ENCODE measurements around the gene SNRNP40. TPM values are rescaled to one million over a fixed set of nuclear protein-coding genes. Genes with fewer than 3 reads are reported as not detected.

Gene SNRNP40
- total RNA-seq, 1 experiment from 2014 or later, result 288 TPM

GRCh38 chr1:31272369-31272768, 24.2 kb downstream of the SNRNP40 start:
- Histone ChIP-seq H2AFZ (ENCODE audit: low read length) (no peak overlapping the region), H3K27ac (ENCODE audit: low read length) (no peak overlapping the region), H3K79me2 (ENCODE audit: low read length) (peaks cover 7% of the 10 kb centered on the region; the same call in 1 of the 2 replicates), H3F3A (ENCODE audit: low read length, unreplicated experiment) (no peaks in the 10 kb centered on the region), H3K9ac (ENCODE audit: low read length) (no peak overlapping the region), H3K9me3 (ENCODE audit: low read length) (no peaks in the 10 kb centered on the region), H4K20me1 (ENCODE audit: low read length) (0 out of 2 replicates have a peak, but pooled peaks cover 4% of the 10 kb centered on the region), H3K36me3 (ENCODE audit: low read depth, low read length) (peaks cover 45% of the 10 kb centered on the region), H3K9me2 (replicated peaks; ENCODE audit: low read length) (no peaks in the 10 kb centered on the region), H3K4me1 (ENCODE audit: insufficient read depth, low read length) (no peaks in the 10 kb centered on the region), H3K4me2 (ENCODE audit: low read length) (no peak overlapping the region), H3K27me3 (ENCODE audit: low read length) (no peaks in the 10 kb centered on the region), H3K4me3 (ENCODE audit: low read length) (no peak overlapping the region)
- TF ChIP-seq EZH2 (IDR thresholded peaks at IDR 0.05; ENCODE audit: low read length, unreplicated experiment), result no peak
- TF ChIP-seq, protein P1, sequence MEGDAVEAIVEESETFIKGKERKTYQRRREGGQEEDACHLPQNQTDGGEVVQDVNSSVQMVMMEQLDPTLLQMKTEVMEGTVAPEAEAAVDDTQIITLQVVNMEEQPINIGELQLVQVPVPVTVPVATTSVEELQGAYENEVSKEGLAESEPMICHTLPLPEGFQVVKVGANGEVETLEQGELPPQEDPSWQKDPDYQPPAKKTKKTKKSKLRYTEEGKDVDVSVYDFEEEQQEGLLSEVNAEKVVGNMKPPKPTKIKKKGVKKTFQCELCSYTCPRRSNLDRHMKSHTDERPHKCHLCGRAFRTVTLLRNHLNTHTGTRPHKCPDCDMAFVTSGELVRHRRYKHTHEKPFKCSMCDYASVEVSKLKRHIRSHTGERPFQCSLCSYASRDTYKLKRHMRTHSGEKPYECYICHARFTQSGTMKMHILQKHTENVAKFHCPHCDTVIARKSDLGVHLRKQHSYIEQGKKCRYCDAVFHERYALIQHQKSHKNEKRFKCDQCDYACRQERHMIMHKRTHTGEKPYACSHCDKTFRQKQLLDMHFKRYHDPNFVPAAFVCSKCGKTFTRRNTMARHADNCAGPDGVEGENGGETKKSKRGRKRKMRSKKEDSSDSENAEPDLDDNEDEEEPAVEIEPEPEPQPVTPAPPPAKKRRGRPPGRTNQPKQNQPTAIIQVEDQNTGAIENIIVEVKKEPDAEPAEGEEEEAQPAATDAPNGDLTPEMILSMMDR (conservative IDR thresholded peaks at IDR 0.05; ENCODE audit: low read depth, low read length), result no peak
- ATAC-seq, result no peak
- BruUV-seq (replicated peaks), result no TSS peak
- intact Hi-C loops (cut with micrococcal nuclease), result no loop called here
- no peak for DNase-seq
- ChIA-PET POLR2A (ENCODE audit: unreplicated experiment) (no interaction called here), CTCF (no interaction called here)

DNA sequence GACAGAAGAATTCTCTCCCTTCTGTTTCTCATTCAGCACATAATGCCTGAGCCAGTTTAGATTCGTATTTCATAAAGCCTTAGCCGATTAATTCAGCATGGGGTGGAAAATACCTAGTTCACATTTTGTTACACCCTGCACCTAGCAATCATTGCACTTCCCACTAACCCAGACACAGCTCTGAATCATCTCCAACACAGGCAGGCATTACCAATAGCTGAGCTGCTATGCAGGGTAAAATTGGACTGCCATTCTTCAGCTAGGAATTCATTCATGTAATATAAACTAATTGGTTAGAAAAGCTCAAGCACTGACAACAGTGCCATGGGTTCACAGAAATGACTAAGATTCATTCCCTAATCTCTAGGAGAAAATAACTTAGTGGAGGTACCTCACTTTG, 30.0 kb downstream of the SNRNP40 start:
- no peaks in the 10 kb centered on the region for H4K20me1 ChIP-seq (ENCODE audit: low read length)
- H3K27ac ChIP-seq (ENCODE audit: low read length), result no peak overlapping the region
- no peaks in the 10 kb centered on the region for H3K27me3 ChIP-seq (ENCODE audit: low read length)
- H3K9me3 ChIP-seq (ENCODE audit: low read length), result no peaks in the 10 kb centered on the region
- intact Hi-C loops (cut with micrococcal nuclease), result loop anchor here (10.0 kb wide), 1 partner anchor 68 kb away; no protein-coding TSS in a partner anchor
- no peak overlapping the region for H3K4me3 ChIP-seq (ENCODE audit: low read length)
- CTCF ChIA-PET, result no interaction called here
- ATAC-seq (no peak), DNase-seq (no peak)
- TF ChIP-seq EZH2 (IDR thresholded peaks at IDR 0.05; ENCODE audit: low read length, unreplicated experiment) (no peak), EZH2phosphoT487 (IDR thresholded peaks at IDR 0.05; ENCODE audit: borderline replicate concordance, low read length) (no peak)
- TF ChIP-seq, protein P1 (conservative IDR thresholded peaks at IDR 0.05; ENCODE audit: low read depth, low read length), result no peak
- peaks cover 10% of the 10 kb centered on the region; the same call in 1 of the 2 replicates for H3K4me1 ChIP-seq (ENCODE audit: insufficient read depth, low read length)
- no TSS peak for BruUV-seq (replicated peaks)
- POLR2A ChIA-PET (ENCODE audit: unreplicated experiment), result interaction anchor here (0.7 kb wide), 1 partner anchor 12 kb away, joined by 3 read pairs; no protein-coding TSS in a partner anchor
- peaks cover 53% of the 10 kb centered on the region for H3K36me3 ChIP-seq (ENCODE audit: low read depth, low read length)
- H3K9me2 ChIP-seq (replicated peaks; ENCODE audit: low read length), result no peaks in the 10 kb centered on the region
- H3K79me2 ChIP-seq (ENCODE audit: low read length), result no peaks in the 10 kb centered on the region
- H3F3A ChIP-seq (ENCODE audit: low read length, unreplicated experiment), result no peaks in the 10 kb centered on the region
- no peak overlapping the region for H2AFZ ChIP-seq (ENCODE audit: low read length)
- no peak overlapping the region for H3K4me2 ChIP-seq (ENCODE audit: low read length)
- no peak overlapping the region for H3K9ac ChIP-seq (ENCODE audit: low read length)

DNA sequence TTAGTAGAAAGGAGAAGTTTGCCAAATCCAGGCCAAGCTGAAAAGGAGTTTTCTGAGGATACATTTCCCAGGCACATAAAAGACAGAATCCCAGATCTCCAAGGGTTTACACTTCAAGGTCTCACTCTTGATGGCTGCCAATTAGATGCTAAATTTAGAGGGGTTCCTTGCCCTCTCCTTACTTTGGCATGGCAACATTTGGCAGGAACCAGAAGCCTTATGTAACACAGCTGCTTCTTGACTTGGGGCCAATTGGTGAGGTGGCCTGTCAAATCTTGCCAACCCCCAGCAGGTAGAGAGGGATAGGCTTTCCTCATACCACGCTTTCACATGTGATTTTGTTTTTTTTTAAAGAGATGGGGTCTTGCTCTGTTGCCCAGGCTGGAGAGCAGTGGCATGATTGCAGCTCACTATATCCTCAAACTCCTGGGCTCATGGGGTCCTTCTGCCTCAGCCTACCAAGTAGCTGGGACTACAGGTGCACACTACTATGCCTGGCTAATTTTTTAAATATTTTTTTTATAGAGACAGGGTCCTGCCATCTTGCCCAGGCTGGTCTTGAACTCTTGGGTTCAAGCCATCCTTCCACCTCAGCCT, 31.7 kb downstream of the SNRNP40 start:
- POLR2A ChIA-PET (ENCODE audit: unreplicated experiment), result no interaction called here
- no peak for DNase-seq

More for the DNA sequence above, 31.7 kb downstream of the SNRNP40 start:
- Histone ChIP-seq H3K9me2 (replicated peaks; ENCODE audit: low read length) (no peaks in the 10 kb centered on the region), H3K27ac (ENCODE audit: low read length) (no peak overlapping the region), H3K4me2 (ENCODE audit: low read length) (no peak overlapping the region), H3F3A (ENCODE audit: low read length, unreplicated experiment) (no peaks in the 10 kb centered on the region), H3K36me3 (ENCODE audit: low read depth, low read length) (peaks cover 57% of the 10 kb centered on the region), H3K9me3 (ENCODE audit: low read length) (no peaks in the 10 kb centered on the region), H2AFZ (ENCODE audit: low read length) (no peak overlapping the region), H3K9ac (ENCODE audit: low read length) (no peak overlapping the region), H3K79me2 (ENCODE audit: low read length) (no peaks in the 10 kb centered on the region), H3K4me1 (ENCODE audit: insufficient read depth, low read length) (peaks cover 13% of the 10 kb centered on the region; the same call in 1 of the 2 replicates), H3K4me3 (ENCODE audit: low read length) (no peak overlapping the region), H3K27me3 (ENCODE audit: low read length) (no peaks in the 10 kb centered on the region), H4K20me1 (ENCODE audit: low read length) (no peaks in the 10 kb centered on the region)
- BruUV-seq (replicated peaks), result no TSS peak
- CTCF ChIA-PET, result no interaction called here
- intact Hi-C loops (cut with micrococcal nuclease), result loop anchor here (10.0 kb wide), 1 partner anchor 70 kb away; no protein-coding TSS in a partner anchor
- no peak for ATAC-seq
- TF ChIP-seq, protein P1 (conservative IDR thresholded peaks at IDR 0.05; ENCODE audit: low read depth, low read length), result no peak
